Activated naive CD8-positive, alpha-beta T cell treated with anti-CD3 and anti-CD28 coated beads, Interleukin-2, amount 10 ng/mL, durations not matched to agents 7 days and 5 days (primary cell): ENCODE data around the gene APOLD1. TPM values are rescaled to one million over a fixed set of nuclear protein-coding genes. Genes with fewer than 3 reads are reported as not detected.
A peak's percentile ranks its signal among the peaks of the same experiment; 100 is the strongest.
"Not testable (repeated sequence)": the region's sequence is repeated elsewhere in the genome, so short reads cannot be mapped to it uniquely, and the experiment has no call there.

Experiments used
- ATAC-seq: fragments of 150-1000 bp; cut with Tn5 transposase; one replicate; pipeline ENCODE4 v1.10.0; 2021; ENCODE audit warnings: low read depth, moderate library complexity
- POLR2A ChIA-PET: fragments of 350-600 bp; sonication (Branson Sonifier 250); formaldehyde crosslinking; loops from one replicate; lab custom pipeline; 2021; ENCODE audit warnings: antibody characterized with exemption; lab: Charles Lee
- DNase-seq: peaks from one replicate; pipeline ENCODE4 v3.0.0; 2021
- H3K27ac Mint-ChIP-seq: one replicate; pipeline ENCODE4 v1.8.0; 2022; ENCODE audit warnings: mild to moderate bottlenecking, mixed read lengths
- H3K27me3 Mint-ChIP-seq: one replicate; pipeline ENCODE4 v1.8.0; 2022; ENCODE audit warnings: mild to moderate bottlenecking, moderate library complexity, mixed read lengths
- H3K36me3 Mint-ChIP-seq: one replicate; pipeline ENCODE4 v1.8.0; 2021; ENCODE audit warnings: mild to moderate bottlenecking, mixed read lengths
- H3K4me1 Mint-ChIP-seq: one replicate; pipeline ENCODE4 v1.8.0; 2021; ENCODE audit warnings: mixed read lengths
- H3K4me3 Mint-ChIP-seq: one replicate; pipeline ENCODE4 v1.8.0; 2022; ENCODE audit warnings: mild to moderate bottlenecking, moderate library complexity, mixed read lengths
- H3K9me3 Mint-ChIP-seq: one replicate; pipeline ENCODE4 v1.8.0; 2021; ENCODE audit warnings: mixed read lengths
- total RNA-seq, 2 experiments: library from RNA; stranded (reverse); gene quantifications; one replicate each; pipeline ENCODE4 v1.2.3, GENCODE V29; 2021

The APOLD1 gene
- total RNA-seq, 2 experiments from 2014 or later = 10.3 to 12.1 TPM

DNA sequence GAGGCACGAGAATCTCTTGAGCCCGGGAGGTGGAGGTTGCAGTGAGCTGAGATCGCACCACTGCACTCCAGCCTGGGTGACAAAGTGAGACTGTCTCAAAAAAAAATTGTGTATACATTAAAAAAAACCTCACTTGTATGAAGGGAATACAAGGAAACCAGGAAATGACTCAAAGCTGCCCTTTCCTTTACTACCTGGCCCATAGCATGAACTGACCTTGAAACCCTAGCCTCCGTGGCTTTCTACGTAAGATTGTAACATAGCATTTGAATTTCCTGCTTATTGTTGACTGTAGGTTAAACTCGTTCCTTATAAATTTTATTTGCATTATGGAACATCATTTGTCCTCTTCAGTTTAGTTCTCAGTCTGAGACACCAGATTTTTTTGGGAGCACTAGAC is 18.6 kb downstream of the APOLD1 start:
- no peak for ATAC-seq

DNA sequence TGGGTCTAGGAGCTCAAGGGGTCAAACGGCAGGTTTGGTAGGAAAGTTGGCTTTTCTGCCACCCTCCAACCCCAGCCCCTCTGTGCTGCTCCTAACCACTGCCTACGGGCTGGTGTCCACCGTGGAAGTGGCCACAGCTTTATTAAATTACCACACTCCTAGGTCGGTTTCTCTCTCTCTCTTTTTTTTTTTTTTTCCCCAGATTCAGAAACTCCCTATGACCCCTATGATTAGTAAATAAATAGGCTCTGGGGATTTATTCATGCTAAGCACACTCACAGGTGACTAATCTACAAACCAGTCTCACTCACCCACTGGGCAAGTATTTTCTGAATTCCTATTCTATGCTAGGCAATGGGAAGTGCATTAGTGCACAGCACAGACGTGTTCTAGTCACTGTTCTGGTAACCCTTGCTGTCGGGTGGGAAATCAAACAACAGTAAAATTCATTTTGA is 19.0 kb downstream of the APOLD1 start:
- peaks cover 2% of the 10 kb centered on the region for H3K27me3 Mint-ChIP-seq
- peaks cover 6% of the 10 kb centered on the region for H3K9me3 Mint-ChIP-seq
- ATAC-seq (no peak), DNase-seq (no peak)
- H3K27ac Mint-ChIP-seq = peak overlapping the region; percentile 7
- peaks cover 10% of the 10 kb centered on the region for H3K36me3 Mint-ChIP-seq
- POLR2A ChIA-PET = interaction anchor here (1.5 to 2.2 kb wide), 3 partner anchors 9 to 17 kb away, joined by 3 to 11 read pairs (median 10); partner anchors contain the start of gene DDX47
- H3K4me3 Mint-ChIP-seq = no peak overlapping the region
- peaks cover 64% of the 10 kb centered on the region for H3K4me1 Mint-ChIP-seq

More for the DNA sequence above, 18.6 kb downstream of the APOLD1 start:
- Mint-ChIP-seq H3K27me3 (peaks cover 3% of the 10 kb centered on the region), H3K4me3 (peak overlapping the region; percentile 37), H3K27ac (peak overlapping the region; percentile 30), H3K36me3 (peaks cover 10% of the 10 kb centered on the region), H3K4me1 (peaks cover 60% of the 10 kb centered on the region), H3K9me3 (peaks cover 7% of the 10 kb centered on the region)
- no peak for DNase-seq
- POLR2A ChIA-PET = interaction anchor here (1.0 to 2.2 kb wide), 3 partner anchors 9 to 68 kb away, joined by 3 to 11 read pairs (median 10); partner anchors contain the start of gene DDX47

- POLR2A ChIA-PET = interaction anchor here (1.1 to 1.9 kb wide), 2 partner anchors 13 to 83 kb away, joined by 3 to 4 read pairs; no protein-coding TSS in a partner anchor
- peak overlapping the region; percentile 100 for H3K27ac Mint-ChIP-seq
- peak overlapping the region; percentile 52 for H3K4me3 Mint-ChIP-seq
- H3K27me3 Mint-ChIP-seq = no peaks in the 10 kb centered on the region
- peaks cover 6% of the 10 kb centered on the region for H3K36me3 Mint-ChIP-seq
- DNase-seq = no peak
- peaks cover 71% of the 10 kb centered on the region for H3K4me1 Mint-ChIP-seq
- ATAC-seq = no peak
- H3K9me3 Mint-ChIP-seq = peaks cover 1% of the 10 kb centered on the region
Observed at GRCh38 chr12:12806784-12807516, 21.5 kb downstream of the APOLD1 start.

DNA sequence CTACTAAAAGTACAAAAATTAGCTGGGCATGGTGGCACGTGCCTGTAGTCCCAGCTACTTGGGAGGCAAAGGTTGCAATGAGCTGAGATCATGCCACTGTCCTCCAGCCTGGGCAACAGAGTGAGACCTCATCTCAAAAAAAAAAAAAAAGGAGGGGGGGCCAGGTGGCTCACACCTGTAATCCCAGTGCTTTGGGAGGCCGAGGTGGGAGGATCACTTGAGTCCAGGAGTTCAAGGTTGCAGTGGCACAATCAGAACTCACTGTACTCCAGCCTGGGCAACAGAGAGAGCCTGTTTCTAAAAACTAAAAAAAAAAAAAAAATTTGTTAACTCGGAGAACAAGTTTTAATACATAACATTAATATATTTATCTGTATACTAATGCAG is 22.1 kb downstream of the APOLD1 start:
- DNase-seq, H3K27me3 Mint-ChIP-seq, H3K9me3 Mint-ChIP-seq, ATAC-seq, H3K36me3 Mint-ChIP-seq: not testable (repeated sequence)
- H3K27ac Mint-ChIP-seq = peak overlapping the region; percentile 100
- POLR2A ChIA-PET = interaction anchor here (1.9 kb wide), 1 partner anchor 13 kb away, joined by 4 read pairs; no protein-coding TSS in a partner anchor
- peak overlapping the region; percentile 52 for H3K4me3 Mint-ChIP-seq
- peaks cover 70% of the 10 kb centered on the region for H3K4me1 Mint-ChIP-seq

- Mint-ChIP-seq H3K9me3 (no peaks in the 10 kb centered on the region), H3K27ac (peak overlapping the region; percentile 100), H3K36me3 (peaks cover 3% of the 10 kb centered on the region), H3K4me1 (peaks cover 71% of the 10 kb centered on the region), H3K27me3 (no peaks in the 10 kb centered on the region), H3K4me3 (peak overlapping the region; percentile 82)
- POLR2A ChIA-PET = interaction anchor here (0.6 to 1.9 kb wide), 7 partner anchors 14 to 401 kb away, joined by 3 to 17 read pairs (median 4); partner anchors contain the start of gene FAM234B
- DNase-seq (peak; percentile 55), ATAC-seq (peak; percentile 85)
Observed at GRCh38 chr12:12807970-12808702, 22.7 kb downstream of the APOLD1 start.

DNA sequence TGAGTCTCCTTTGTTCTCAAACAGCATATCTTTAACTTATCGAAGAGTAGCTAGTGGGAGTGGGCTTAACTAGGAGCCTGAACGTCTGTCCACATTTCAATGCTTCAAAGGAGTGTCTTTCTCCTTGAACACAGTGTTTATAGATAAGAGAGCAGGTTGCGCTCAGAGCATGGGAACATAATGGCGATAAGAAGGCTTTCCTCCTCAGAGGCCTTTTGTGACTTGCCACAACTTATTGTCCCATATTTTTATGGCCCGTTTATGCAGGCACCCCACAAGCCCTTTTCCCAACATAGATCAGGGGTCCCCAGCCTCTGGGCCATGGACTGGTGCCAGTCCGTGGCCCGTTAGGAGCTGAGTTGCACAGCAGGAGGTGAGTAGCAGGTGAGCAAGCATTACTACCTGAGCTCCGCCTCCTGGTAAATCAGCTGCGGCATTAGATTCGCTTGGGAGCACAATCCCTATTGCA is 25.1 kb downstream of the APOLD1 start:
- Mint-ChIP-seq H3K36me3 (peaks cover 14% of the 10 kb centered on the region), H3K9me3 (no peaks in the 10 kb centered on the region), H3K4me1 (peaks cover 69% of the 10 kb centered on the region), H3K27me3 (no peaks in the 10 kb centered on the region), H3K4me3 (no peak overlapping the region), H3K27ac (peak overlapping the region; percentile 38)
- POLR2A ChIA-PET = interaction anchor here (0.5 to 3.8 kb wide), 2 partner anchors 22 to 85 kb away, joined by 4 to 24 read pairs; no protein-coding TSS in a partner anchor
- ATAC-seq (no peak), DNase-seq (no peak)

DNA sequence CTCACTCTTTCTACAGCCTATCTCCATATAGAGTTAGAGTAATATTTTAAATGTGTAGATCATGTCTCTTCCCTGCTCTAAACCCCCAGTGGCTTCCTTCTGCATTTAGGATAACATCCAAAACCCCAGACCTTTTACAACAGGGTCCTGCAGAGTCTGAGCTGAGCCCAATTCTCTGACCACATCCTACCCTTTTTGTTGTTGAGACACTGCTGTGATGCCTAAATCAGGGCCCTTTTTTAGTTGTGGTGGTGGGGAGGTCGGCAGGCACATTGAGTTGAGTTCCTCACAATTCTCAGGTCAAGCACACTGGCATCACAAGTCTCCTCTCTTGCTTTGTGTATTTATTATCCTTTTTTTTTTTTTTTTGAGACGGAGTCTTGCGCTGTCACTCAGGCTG is 25.9 kb downstream of the APOLD1 start:
- Mint-ChIP-seq H3K4me1 (peaks cover 70% of the 10 kb centered on the region), H3K27me3 (no peaks in the 10 kb centered on the region), H3K36me3 (peaks cover 22% of the 10 kb centered on the region), H3K4me3 (peak overlapping the region; percentile 39), H3K27ac (peak overlapping the region; percentile 60), H3K9me3 (no peaks in the 10 kb centered on the region)
- DNase-seq = no peak
- ATAC-seq = no peak
- POLR2A ChIA-PET = interaction anchor here (0.5 to 3.8 kb wide), 3 partner anchors 23 to 86 kb away, joined by 4 to 24 read pairs (median 4); no protein-coding TSS in a partner anchor

DNA sequence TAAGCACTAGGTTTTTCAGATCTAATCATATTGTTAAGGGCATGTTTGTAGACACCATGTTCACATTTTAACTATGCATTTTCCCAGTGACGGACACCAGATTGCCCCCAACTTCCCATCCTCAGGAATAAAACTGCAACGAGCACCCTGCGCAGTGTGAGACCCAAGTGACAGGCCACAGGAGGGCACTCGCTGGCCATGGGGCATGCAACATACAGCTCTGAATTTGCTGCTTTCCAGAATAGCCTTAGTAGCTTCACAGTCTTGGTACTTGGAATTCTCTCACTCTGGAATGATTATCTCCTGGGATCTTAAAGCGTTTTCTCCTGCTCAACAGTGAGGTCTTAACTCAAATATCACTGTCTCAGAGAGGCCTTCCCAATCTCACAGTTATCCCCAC is 26.7 kb downstream of the APOLD1 start:
- Mint-ChIP-seq H3K9me3 (no peaks in the 10 kb centered on the region), H3K4me1 (peaks cover 69% of the 10 kb centered on the region), H3K4me3 (no peak overlapping the region), H3K27me3 (no peaks in the 10 kb centered on the region), H3K27ac (no peak overlapping the region), H3K36me3 (peaks cover 22% of the 10 kb centered on the region)
- ATAC-seq (no peak), DNase-seq (no peak)
- POLR2A ChIA-PET = interaction anchor here (1.1 to 3.8 kb wide), 3 partner anchors 9 to 75 kb away, joined by 4 to 24 read pairs (median 11); no protein-coding TSS in a partner anchor

DNA sequence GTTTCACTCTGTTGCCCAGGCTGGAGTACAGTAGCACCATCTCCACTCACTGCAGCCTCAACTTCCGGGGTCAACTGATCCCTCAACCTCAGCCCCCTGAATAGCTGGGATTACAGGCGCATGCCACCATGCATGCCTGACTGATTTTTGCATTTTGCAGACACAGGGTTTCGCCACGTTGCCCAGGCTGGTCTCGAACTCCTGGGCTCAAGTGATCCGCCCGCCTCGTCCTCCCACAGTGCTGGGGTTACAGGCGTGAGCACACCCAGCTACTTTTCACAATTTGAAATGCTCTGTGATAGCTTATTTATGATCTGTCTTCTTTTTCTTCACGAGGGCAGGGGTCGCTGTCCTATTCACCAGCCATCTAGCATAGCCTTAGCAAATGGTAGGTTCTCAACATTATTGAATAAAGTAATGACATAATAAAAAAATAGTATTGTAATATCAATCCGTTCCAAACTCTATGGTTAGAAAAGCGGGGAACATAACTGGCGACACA is 27.2 kb downstream of the APOLD1 start:
- H3K36me3 Mint-ChIP-seq = peaks cover 22% of the 10 kb centered on the region
- peaks cover 65% of the 10 kb centered on the region for H3K4me1 Mint-ChIP-seq
- H3K4me3 Mint-ChIP-seq = peak overlapping the region; percentile 84
- H3K9me3 Mint-ChIP-seq = no peaks in the 10 kb centered on the region
- POLR2A ChIA-PET = interaction anchor here (1.1 to 3.8 kb wide), 5 partner anchors 7 to 76 kb away, joined by 3 to 24 read pairs (median 5); no protein-coding TSS in a partner anchor
- peak overlapping the region; percentile 84 for H3K27ac Mint-ChIP-seq
- no peak for DNase-seq
- no peak for ATAC-seq
- no peaks in the 10 kb centered on the region for H3K27me3 Mint-ChIP-seq

DNA sequence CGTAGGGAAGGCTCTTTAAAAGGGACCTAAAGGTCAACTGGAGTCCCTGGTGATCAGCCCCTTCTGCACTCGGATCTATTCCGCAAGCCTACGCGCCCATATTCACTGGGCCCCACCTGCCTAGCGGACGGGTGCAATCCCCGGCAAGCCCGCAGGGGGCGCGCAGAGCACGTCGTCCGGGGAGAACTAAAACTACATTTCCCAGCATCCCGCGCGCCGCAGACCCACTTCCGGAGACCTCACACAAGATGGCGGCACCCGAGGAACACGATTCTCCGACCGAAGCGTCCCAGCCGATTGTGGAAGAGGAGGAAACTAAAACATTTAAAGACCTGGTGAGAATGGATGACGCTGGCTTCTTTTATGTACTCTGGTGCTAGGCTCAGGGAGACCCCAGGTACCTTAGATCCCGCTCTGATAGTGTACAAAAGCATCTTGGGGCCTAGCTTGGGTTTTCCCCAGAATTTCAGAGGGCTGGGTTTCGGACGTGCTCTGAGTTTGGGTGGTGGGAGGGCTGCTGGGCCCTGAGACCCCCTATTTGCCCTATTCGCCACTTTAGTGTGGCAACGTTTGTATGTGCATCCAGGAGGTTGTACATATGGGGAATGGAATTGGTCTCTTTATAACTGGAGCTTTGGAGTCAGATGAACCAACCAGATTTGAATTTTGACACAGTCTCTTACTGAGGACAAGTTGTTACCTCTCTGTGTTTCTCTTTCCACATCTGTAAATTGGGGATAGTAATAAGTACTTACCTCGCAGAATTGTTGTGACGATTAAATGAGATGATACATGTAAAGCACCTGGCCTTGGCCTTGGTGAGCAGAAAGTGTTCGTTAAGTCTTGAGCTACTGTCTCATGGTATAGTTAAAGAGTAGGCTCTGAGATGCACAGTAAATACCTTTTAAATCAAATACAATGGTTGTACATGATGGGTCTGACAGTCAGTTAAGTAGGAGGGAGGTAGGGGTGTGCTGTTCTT is 28.0 kb downstream of the APOLD1 start, which contains the start of gene DDX47:
DDX47 (plus strand) TSS at position 227 of the 982 bp plus-strand sequence; CDS start at position 249, 22 bp downstream.
- Mint-ChIP-seq H3K27me3 (no peaks in the 10 kb centered on the region), H3K36me3 (peaks cover 23% of the 10 kb centered on the region), H3K4me1 (peaks cover 59% of the 10 kb centered on the region), H3K4me3 (peak within 1 kb of the TSS; percentile 84), H3K27ac (peak within 1 kb of the TSS; percentile 84), H3K9me3 (no peaks in the 10 kb centered on the region)
- POLR2A ChIA-PET = interaction anchor here (1.1 to 3.8 kb wide), 5 partner anchors 8 to 76 kb away, joined by 3 to 24 read pairs (median 5); no protein-coding TSS in a partner anchor
- ATAC-seq = peak; percentile 77
- DNase-seq = peak; percentile 99

GRCh38 chr12:12817616-12818015 is 32.2 kb downstream of the APOLD1 start:
- POLR2A ChIA-PET = no interaction called here
- Mint-ChIP-seq H3K27ac (no peak overlapping the region), H3K4me3 (no peak overlapping the region), H3K4me1 (peaks cover 45% of the 10 kb centered on the region), H3K9me3 (no peaks in the 10 kb centered on the region), H3K36me3 (peaks cover 40% of the 10 kb centered on the region), H3K27me3 (no peaks in the 10 kb centered on the region)
- ATAC-seq (no peak), DNase-seq (no peak)

DNA sequence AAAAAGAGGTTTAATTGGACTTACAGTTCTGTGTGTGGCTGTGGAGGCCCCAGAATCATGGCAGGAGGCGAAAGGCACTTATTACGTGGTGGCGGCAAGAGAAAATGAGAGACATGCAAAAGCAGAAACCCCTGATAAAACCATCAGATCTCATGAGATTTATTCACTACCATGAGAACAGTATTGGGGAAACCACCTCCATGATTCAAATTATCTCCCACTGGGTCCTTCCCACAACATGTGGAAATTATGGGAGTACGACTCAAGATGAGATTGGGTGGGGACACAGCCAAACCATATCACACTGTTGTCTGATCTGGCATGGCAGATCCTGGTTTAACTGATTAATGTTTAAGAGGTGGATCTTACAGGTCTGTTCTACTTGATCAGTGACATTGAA is 33.2 kb downstream of the APOLD1 start:
- Mint-ChIP-seq H3K4me1 (peaks cover 40% of the 10 kb centered on the region), H3K4me3 (no peak overlapping the region), H3K36me3 (peaks cover 47% of the 10 kb centered on the region), H3K27ac (peak overlapping the region; percentile 14), H3K9me3 (no peaks in the 10 kb centered on the region), H3K27me3 (no peaks in the 10 kb centered on the region)
- DNase-seq (no peak), ATAC-seq (no peak)
- POLR2A ChIA-PET = no interaction called here
